Measurements from ENCODE around the gene SEMA7A. TPM values are rescaled to one million over a fixed set of nuclear protein-coding genes. Genes with fewer than 3 reads are reported as not detected.
A peak's percentile ranks its signal among the peaks of the same experiment; 100 is the strongest.

Gene SEMA7A
- total RNA-seq, 2 experiments from 2014 or later: 48.8 to 51.4 TPM

DNA sequence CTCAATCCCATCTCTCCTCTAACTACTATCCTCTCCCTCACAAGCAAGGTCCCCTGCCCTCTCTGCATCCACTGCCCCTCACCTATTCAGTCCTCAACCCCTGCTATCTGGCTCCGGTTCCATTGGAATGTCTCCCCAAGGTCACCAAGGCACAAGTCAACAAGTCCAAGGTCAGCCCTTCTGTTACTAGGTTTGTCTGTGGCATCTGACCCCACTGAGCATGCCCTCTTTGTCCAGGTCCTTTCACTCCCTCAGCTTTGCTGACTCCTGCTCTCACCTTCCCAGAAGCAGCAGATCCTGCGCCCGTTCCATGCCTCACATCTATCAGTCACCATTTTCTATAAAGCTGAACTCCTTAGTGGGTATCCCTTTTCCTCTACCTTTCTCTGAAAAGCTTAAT lies 8.3 kb upstream of the SEMA7A start:
- H3K9me3 Mint-ChIP-seq: no peaks in the 10 kb centered on the region
- no peaks in the 10 kb centered on the region for H3K27me3 Mint-ChIP-seq
- no peak overlapping the region for H3K4me3 Mint-ChIP-seq
- peaks cover 9% of the 10 kb centered on the region for H3K4me1 Mint-ChIP-seq
- DNase-seq: no peak
- H3K36me3 Mint-ChIP-seq: peaks cover 5% of the 10 kb centered on the region
- H3K27ac Mint-ChIP-seq: no peak overlapping the region

GRCh38 chr15:74441248-74441941 lies 7.6 kb upstream of the SEMA7A start:
- Mint-ChIP-seq H3K27me3 (no peaks in the 10 kb centered on the region), H3K36me3 (peaks cover 2% of the 10 kb centered on the region), H3K9me3 (no peaks in the 10 kb centered on the region), H3K4me1 (peaks cover 14% of the 10 kb centered on the region), H3K27ac (no peak overlapping the region), H3K4me3 (no peak overlapping the region)
- no peak for DNase-seq

GRCh38 chr15:74438721-74439316 lies 5.1 kb upstream of the SEMA7A start:
- no peaks in the 10 kb centered on the region for H3K27me3 Mint-ChIP-seq
- no peak overlapping the region for H3K4me3 Mint-ChIP-seq
- no peaks in the 10 kb centered on the region for H3K36me3 Mint-ChIP-seq
- peaks cover 38% of the 10 kb centered on the region for H3K4me1 Mint-ChIP-seq
- peak overlapping the region; percentile 32 for H3K27ac Mint-ChIP-seq
- peak; percentile 78 for DNase-seq
- H3K9me3 Mint-ChIP-seq: no peaks in the 10 kb centered on the region

GRCh38 chr15:74438206-74438605 lies 4.4 kb upstream of the SEMA7A start:
- DNase-seq: no peak
- Mint-ChIP-seq H3K27me3 (no peaks in the 10 kb centered on the region), H3K27ac (peak overlapping the region; percentile 32), H3K4me1 (peaks cover 38% of the 10 kb centered on the region), H3K9me3 (no peaks in the 10 kb centered on the region), H3K36me3 (no peaks in the 10 kb centered on the region), H3K4me3 (no peak overlapping the region)

GRCh38 chr15:74434263-74435136 lies 742 bp upstream of the SEMA7A start:
- Mint-ChIP-seq H3K9me3 (no peaks in the 10 kb centered on the region), H3K36me3 (peaks cover 32% of the 10 kb centered on the region), H3K27ac (peak overlapping the region; percentile 83), H3K4me1 (peaks cover 63% of the 10 kb centered on the region), H3K4me3 (peak overlapping the region; percentile 84), H3K27me3 (no peaks in the 10 kb centered on the region)
- DNase-seq: no peak

- Mint-ChIP-seq H3K4me3 (peak overlapping the region; percentile 94), H3K36me3 (peaks cover 38% of the 10 kb centered on the region), H3K27me3 (no peaks in the 10 kb centered on the region), H3K4me1 (peaks cover 67% of the 10 kb centered on the region), H3K27ac (peak overlapping the region; percentile 88), H3K9me3 (no peaks in the 10 kb centered on the region)
- peak; percentile 25 for DNase-seq
These were observed 678 bp downstream of the SEMA7A start for GRCh38 chr15:74432968-74433591.

- Mint-ChIP-seq H3K36me3 (peaks cover 44% of the 10 kb centered on the region), H3K4me1 (peaks cover 73% of the 10 kb centered on the region), H3K9me3 (no peaks in the 10 kb centered on the region), H3K4me3 (peak overlapping the region; percentile 94), H3K27me3 (no peaks in the 10 kb centered on the region), H3K27ac (peak overlapping the region; percentile 88)
- DNase-seq: no peak
These were observed 1.3 kb downstream of the SEMA7A start for GRCh38 chr15:74432271-74432967.

GRCh38 chr15:74431645-74432044 lies 2.1 kb downstream of the SEMA7A start:
- Mint-ChIP-seq H3K9me3 (no peaks in the 10 kb centered on the region), H3K27me3 (no peaks in the 10 kb centered on the region), H3K36me3 (peaks cover 51% of the 10 kb centered on the region), H3K4me3 (peak overlapping the region; percentile 94), H3K27ac (peak overlapping the region; percentile 88), H3K4me1 (peaks cover 74% of the 10 kb centered on the region)
- peak; percentile 38 for DNase-seq

GRCh38 chr15:74431116-74431515 lies 2.6 kb downstream of the SEMA7A start:
- H3K4me3 Mint-ChIP-seq: peak overlapping the region; percentile 94
- peak overlapping the region; percentile 88 for H3K27ac Mint-ChIP-seq
- DNase-seq: no peak
- H3K4me1 Mint-ChIP-seq: peaks cover 74% of the 10 kb centered on the region
- no peaks in the 10 kb centered on the region for H3K27me3 Mint-ChIP-seq
- H3K9me3 Mint-ChIP-seq: no peaks in the 10 kb centered on the region
- peaks cover 55% of the 10 kb centered on the region for H3K36me3 Mint-ChIP-seq

DNA sequence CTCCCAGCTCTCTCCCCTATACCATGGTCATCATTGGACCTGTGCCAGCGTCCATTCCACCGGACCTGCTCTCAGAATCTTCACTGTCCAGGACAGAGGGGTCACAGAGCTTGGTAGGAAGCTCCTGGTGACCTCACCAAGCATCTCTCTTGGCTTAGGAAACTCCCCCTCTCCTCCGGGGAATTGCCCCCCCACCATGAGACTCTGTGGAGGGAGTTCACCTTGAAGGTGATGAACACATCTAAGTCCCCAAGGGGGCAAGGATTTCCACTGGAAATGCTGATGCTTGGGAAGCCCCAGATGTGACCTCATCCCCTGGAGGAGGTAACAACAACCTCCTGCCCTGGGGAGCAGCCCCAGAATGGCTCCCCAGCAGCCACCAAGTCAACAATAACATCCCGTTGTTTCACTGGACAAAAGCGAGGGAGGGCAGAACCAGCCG lies 3.2 kb downstream of the SEMA7A start:
- Mint-ChIP-seq H3K9me3 (no peaks in the 10 kb centered on the region), H3K4me1 (peaks cover 73% of the 10 kb centered on the region), H3K36me3 (peaks cover 55% of the 10 kb centered on the region), H3K4me3 (peak overlapping the region; percentile 94), H3K27ac (peak overlapping the region; percentile 88), H3K27me3 (no peaks in the 10 kb centered on the region)
- DNase-seq: no peak

DNA sequence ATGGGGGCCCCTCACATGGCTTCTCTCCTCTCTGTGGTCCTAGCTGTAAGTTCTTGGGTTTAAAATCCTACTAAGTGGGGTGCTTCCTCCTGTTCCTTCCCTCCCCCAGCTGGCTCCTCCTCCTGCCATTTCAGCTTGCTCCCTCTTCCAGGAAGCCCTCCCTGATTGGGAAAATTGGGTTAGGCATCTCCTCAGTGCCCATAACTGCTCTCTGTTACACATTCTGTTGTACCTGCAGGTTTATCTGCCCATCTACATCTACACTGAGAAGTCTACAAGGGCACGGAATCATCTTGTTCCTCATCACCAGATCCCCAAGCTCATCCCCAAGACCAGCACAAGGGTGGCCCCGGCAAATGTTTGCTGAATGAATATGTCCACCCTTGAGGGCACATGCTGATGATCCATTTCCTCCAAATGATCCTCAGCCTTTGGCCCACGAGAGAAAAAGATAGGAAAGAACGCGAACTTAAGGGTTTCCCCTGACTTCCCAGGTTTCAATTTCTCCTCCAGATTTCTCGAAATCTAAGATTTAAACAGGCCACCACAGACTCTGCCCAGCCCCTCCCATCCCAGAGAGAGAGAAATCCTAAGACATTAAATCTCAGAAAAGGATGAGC lies 3.9 kb downstream of the SEMA7A start:
- no peak for DNase-seq
- no peaks in the 10 kb centered on the region for H3K27me3 Mint-ChIP-seq
- H3K36me3 Mint-ChIP-seq: peaks cover 55% of the 10 kb centered on the region
- H3K4me3 Mint-ChIP-seq: peak overlapping the region; percentile 94
- H3K4me1 Mint-ChIP-seq: peaks cover 70% of the 10 kb centered on the region
- H3K9me3 Mint-ChIP-seq: no peaks in the 10 kb centered on the region
- H3K27ac Mint-ChIP-seq: peak overlapping the region; percentile 88

GRCh38 chr15:74428970-74429780 lies 4.6 kb downstream of the SEMA7A start:
- peaks cover 59% of the 10 kb centered on the region for H3K36me3 Mint-ChIP-seq

GRCh38 chr15:74428442-74428787 lies 5.3 kb downstream of the SEMA7A start:
- H3K4me3 Mint-ChIP-seq: peak overlapping the region; percentile 42

More at GRCh38 chr15:74428970-74429780, 4.6 kb downstream of the SEMA7A start:
- H3K27ac Mint-ChIP-seq: peak overlapping the region; percentile 88
- no peak for DNase-seq
- peaks cover 68% of the 10 kb centered on the region for H3K4me1 Mint-ChIP-seq
- H3K4me3 Mint-ChIP-seq: peak overlapping the region; percentile 94
- H3K9me3 Mint-ChIP-seq: no peaks in the 10 kb centered on the region
- H3K27me3 Mint-ChIP-seq: no peaks in the 10 kb centered on the region

More at GRCh38 chr15:74428442-74428787, 5.3 kb downstream of the SEMA7A start:
- Mint-ChIP-seq H3K9me3 (no peaks in the 10 kb centered on the region), H3K36me3 (peaks cover 64% of the 10 kb centered on the region), H3K4me1 (peaks cover 74% of the 10 kb centered on the region), H3K27me3 (no peaks in the 10 kb centered on the region), H3K27ac (peak overlapping the region; percentile 82)
- DNase-seq: no peak
